Liver (tissue), 9 donors: Measurements from ENCODE around the gene DRC1. TPM values are rescaled to one million over a fixed set of nuclear protein-coding genes. Genes with fewer than 3 reads are reported as not detected.

Experiments used
- DNase-seq: peaks from one replicate; pipeline ENCODE4 v3.0.0-alpha.2; 2017; ENCODE audit warnings: low spot score
- H3K27ac ChIP-seq, 2 donors: one replicate each; pipeline ENCODE4 v1.7.0; 2013; ENCODE audit warnings: inconsistent platforms in 2 of 2, low read length in 2 of 2, control low read depth in 1 of 2, low read depth in 1 of 2, mild to moderate bottlenecking in 1 of 2
- H3K27me3 ChIP-seq, 4 donors: one replicate each; pipeline versions ENCODE4 v1.6.1 to v1.7.0; 2013; ENCODE audit warnings: low read length in 3 of 4, inconsistent platforms in 1 of 4, mild to moderate bottlenecking in 1 of 4, moderate library complexity in 1 of 4; ENCODE audit not compliant: control insufficient read depth in 4 of 4, insufficient read depth in 4 of 4
- H3K36me3 ChIP-seq, 4 donors: one replicate each; pipeline versions ENCODE4 v1.6.1 to v1.7.0; 2013; ENCODE audit warnings: low read length in 3 of 4, mild to moderate bottlenecking in 3 of 4, low read depth in 1 of 4, moderate library complexity in 1 of 4; ENCODE audit not compliant: control insufficient read depth in 4 of 4, insufficient read depth in 3 of 4
- H3K4me1 ChIP-seq, 4 donors: one replicate each; pipeline versions ENCODE4 v1.6.1 to v1.7.0; 2013; ENCODE audit warnings: low read length in 3 of 4, mild to moderate bottlenecking in 3 of 4, moderate library complexity in 1 of 4; ENCODE audit not compliant: control insufficient read depth in 4 of 4, insufficient read depth in 4 of 4
- H3K4me3 ChIP-seq, 3 donors: one replicate each; pipeline versions ENCODE4 v1.6.1 to v1.7.0; 2013; ENCODE audit warnings: low read length in 3 of 3, control low read depth in 1 of 3, low read depth in 1 of 3, mild to moderate bottlenecking in 1 of 3
- H3K9ac ChIP-seq, 2 donors: one replicate each; pipeline ENCODE4 v1.7.0; 2013; ENCODE audit warnings: low read length in 2 of 2, mild to moderate bottlenecking in 2 of 2, moderate library complexity in 2 of 2, control low read depth in 1 of 2, low read depth in 1 of 2
- H3K9me3 ChIP-seq, 4 donors: one replicate each; pipeline versions ENCODE4 v1.6.1 to v1.7.0; 2013; ENCODE audit warnings: low read length in 3 of 4; ENCODE audit not compliant: control insufficient read depth in 4 of 4
- FOXA1 ChIP-seq: IDR thresholded peaks from 2 replicates; pipeline ENCODE4 v1.6.1; 2016; ENCODE audit warnings: antibody characterized with exemption
- FOXA2 ChIP-seq: IDR thresholded peaks from 2 replicates; pipeline ENCODE4 v1.6.1; 2016; ENCODE audit warnings: antibody characterized with exemption
- GABPA ChIP-seq, 2 donors: IDR thresholded peaks in 1 of 2; conservative IDR thresholded peaks in 1 of 2; 2 replicates each; pipeline ENCODE4 v1.6.1; 2016; ENCODE audit warnings: antibody characterized with exemption in 2 of 2, mild to moderate bottlenecking in 1 of 2, moderate library complexity in 1 of 2
- HNF4G ChIP-seq: IDR thresholded peaks from 2 replicates; pipeline ENCODE4 v1.6.1; 2016; ENCODE audit warnings: antibody characterized with exemption
- JUND ChIP-seq, 2 donors: IDR thresholded peaks; 2 replicates each; pipeline ENCODE4 v1.6.1; 2016; ENCODE audit warnings: antibody characterized with exemption in 2 of 2
- NR2F2 ChIP-seq: IDR thresholded peaks from 2 replicates; pipeline ENCODE4 v1.6.1; 2016; ENCODE audit warnings: antibody characterized with exemption
- RAD21 ChIP-seq, 2 donors: IDR thresholded peaks; 2 replicates each; pipeline ENCODE4 v1.6.1; 2016; ENCODE audit warnings: antibody characterized with exemption in 2 of 2, mild to moderate bottlenecking in 2 of 2
- RXRA ChIP-seq, 2 donors: IDR thresholded peaks; 2 replicates each; pipeline ENCODE4 v1.6.1; 2017 to 2018; ENCODE audit warnings: antibody characterized with exemption in 2 of 2, mild to moderate bottlenecking in 1 of 2
- SP1 ChIP-seq: IDR thresholded peaks from 2 replicates; pipeline ENCODE4 v1.6.1; 2018; ENCODE audit warnings: antibody characterized with exemption, mild to moderate bottlenecking
- TAF1 ChIP-seq: conservative IDR thresholded peaks from 2 replicates; pipeline ENCODE4 v1.6.1; 2016; ENCODE audit warnings: antibody characterized with exemption, mild to moderate bottlenecking
- YY1 ChIP-seq: IDR thresholded peaks from 2 replicates; pipeline ENCODE4 v1.6.1; 2016; ENCODE audit warnings: antibody characterized with exemption, mild to moderate bottlenecking
- WGBS: extraction: QIAGEN DNeasy Blood & Tissue Kit; methylation state at CpG from one replicate; pipeline ENCODE4 v1.1.7; 2013; 5-methylcytosine and 5-hydroxymethylcytosine counted together
- polyA plus RNA-seq, 2 donors: library from polyadenylated mRNA; stranded (reverse) in 1 of 2; unstranded in 1 of 2; fragments of 200-250 nt in 1 of 2; fragments of >200 nt in 1 of 2; fragmentation: Nextera tagmentation in 1 of 2; extraction: Ambion mirVana in 1 of 2; gene quantifications; one replicate each; pipeline versions ENCODE4 v1.2.1 to v1.2.3, GENCODE V29; 2013 to 2015
- total RNA-seq, 2 donors: library from RNA; depleted of rRNA; stranded (reverse); fragments of >200 nt; gene quantifications; one replicate each; pipeline ENCODE4 v1.2.3, GENCODE V29; 2014
- TF ChIP-seq, protein P1 (sequence below): IDR thresholded peaks from 2 replicates; pipeline ENCODE4 v1.6.1; 2016; ENCODE audit warnings: antibody characterized with exemption
- TF ChIP-seq, protein P2 (sequence below): IDR thresholded peaks from 2 replicates; pipeline ENCODE4 v1.6.1; 2016; ENCODE audit warnings: antibody characterized with exemption
- TF ChIP-seq, protein P3 (sequence below): fragments of 150-350 bp; IDR thresholded peaks from 2 replicates; pipeline ENCODE4 v1.5.1; 2017; ENCODE audit warnings: improper control_type of control experiment, low read depth, low read length; ENCODE audit not compliant: missing input control
- TF ChIP-seq, protein P4 (sequence below): IDR thresholded peaks from 2 replicates; pipeline ENCODE4 v1.6.1; 2016; ENCODE audit warnings: antibody characterized with exemption
- donor health status: healthy.
- donor health status: healthy.
- donor health status: healthy.
- donor health status: healthy.
- donor health status: healthy.

DRC1 gene
- total and polyA plus RNA-seq, 4 donors, result 0.28 TPM; not detected in 3

DNA sequence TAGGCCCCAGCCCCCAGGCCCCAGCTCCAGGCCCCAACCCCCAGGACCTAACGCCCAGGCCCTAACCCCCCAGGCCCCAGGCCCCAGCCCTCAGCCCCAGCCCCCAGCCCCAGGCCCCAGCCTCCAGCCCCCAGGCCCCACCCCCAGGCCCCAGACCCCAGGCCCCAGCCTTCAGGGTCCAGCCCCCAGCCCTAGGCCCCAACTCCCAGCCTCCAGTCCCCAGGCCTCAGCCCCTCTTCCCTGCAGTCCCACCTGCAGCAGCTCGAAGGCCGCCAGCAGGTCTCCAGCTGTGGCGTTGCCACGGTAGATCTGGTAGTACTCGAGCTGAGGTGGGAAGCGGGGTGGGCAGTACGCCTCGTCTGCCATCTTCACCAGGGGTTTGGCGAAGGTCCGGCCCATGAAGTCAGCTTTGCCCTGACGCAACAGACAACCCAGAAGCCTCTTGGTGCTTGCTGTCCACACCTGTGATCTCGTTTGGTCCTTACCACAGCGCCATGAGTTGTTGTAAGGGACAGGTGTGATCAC is 72.6 kb downstream of the DRC1 start:
- H3K9me3 ChIP-seq, result peaks cover 0 to 5% (median under 1%) of the 10 kb centered on the region in 4 donors
- no peaks in the 10 kb centered on the region for H3K36me3 ChIP-seq
- DNase-seq, result no peak
- TF ChIP-seq FOXA1, result no peak
- no peak for TF ChIP-seq NR2F2
- TF ChIP-seq SP1, result no peak
- TF ChIP-seq GABPA (IDR thresholded peaks at IDR 0.05 in 1 of 2, conservative IDR thresholded peaks at IDR 0.05 in 1 of 2), result no peak
- TF ChIP-seq YY1, result no peak
- no peak for TF ChIP-seq RAD21 (IDR thresholded peaks at IDR 0.05)
- TF ChIP-seq, protein P1, sequence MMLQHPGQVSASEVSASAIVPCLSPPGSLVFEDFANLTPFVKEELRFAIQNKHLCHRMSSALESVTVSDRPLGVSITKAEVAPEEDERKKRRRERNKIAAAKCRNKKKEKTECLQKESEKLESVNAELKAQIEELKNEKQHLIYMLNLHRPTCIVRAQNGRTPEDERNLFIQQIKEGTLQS, result no peak
- H3K4me3 ChIP-seq, result no peak overlapping the region
- WGBS, result 97% methylated on average over 14 of the region's 14 CpGs
- no peak overlapping the region for H3K9ac ChIP-seq
- H3K27ac ChIP-seq, result no peak overlapping the region
- no peaks in the 10 kb centered on the region for H3K4me1 ChIP-seq
- no peaks in the 10 kb centered on the region for H3K27me3 ChIP-seq

DNA sequence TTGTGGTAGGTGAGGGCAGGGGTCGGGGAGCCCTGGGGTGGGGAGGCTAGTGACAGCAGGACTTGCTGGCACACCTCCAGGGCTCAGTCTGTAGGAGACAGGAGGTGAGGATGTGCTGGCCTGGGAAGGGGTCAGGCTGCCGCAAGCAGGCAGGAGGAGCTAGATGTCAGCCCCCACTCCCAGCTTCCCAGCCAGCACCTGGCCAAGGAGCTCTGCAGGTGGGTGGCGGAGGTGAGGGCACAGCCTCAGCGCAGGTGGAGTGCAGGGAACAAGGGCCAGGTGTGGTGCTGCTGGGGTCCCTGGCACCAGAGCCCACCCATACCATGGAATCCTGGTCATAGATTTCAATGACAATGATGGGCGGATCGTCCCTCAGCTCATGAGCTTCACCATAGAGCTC is 73.3 kb downstream of the DRC1 start:
- Histone ChIP-seq H3K27ac (no peak overlapping the region), H3K27me3 (no peaks in the 10 kb centered on the region), H3K36me3 (no peaks in the 10 kb centered on the region), H3K9ac (no peak overlapping the region), H3K9me3 (no peaks in the 10 kb centered on the region), H3K4me3 (no peak overlapping the region), H3K4me1 (no peaks in the 10 kb centered on the region)
- TF ChIP-seq RXRA (IDR thresholded peaks at IDR 0.05), result no peak
- TF ChIP-seq FOXA2, result no peak
- TF ChIP-seq, protein P2, sequence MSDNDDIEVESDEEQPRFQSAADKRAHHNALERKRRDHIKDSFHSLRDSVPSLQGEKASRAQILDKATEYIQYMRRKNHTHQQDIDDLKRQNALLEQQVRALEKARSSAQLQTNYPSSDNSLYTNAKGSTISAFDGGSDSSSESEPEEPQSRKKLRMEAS, result no peak
- no peak for TF ChIP-seq SP1
- TF ChIP-seq, protein P3, sequence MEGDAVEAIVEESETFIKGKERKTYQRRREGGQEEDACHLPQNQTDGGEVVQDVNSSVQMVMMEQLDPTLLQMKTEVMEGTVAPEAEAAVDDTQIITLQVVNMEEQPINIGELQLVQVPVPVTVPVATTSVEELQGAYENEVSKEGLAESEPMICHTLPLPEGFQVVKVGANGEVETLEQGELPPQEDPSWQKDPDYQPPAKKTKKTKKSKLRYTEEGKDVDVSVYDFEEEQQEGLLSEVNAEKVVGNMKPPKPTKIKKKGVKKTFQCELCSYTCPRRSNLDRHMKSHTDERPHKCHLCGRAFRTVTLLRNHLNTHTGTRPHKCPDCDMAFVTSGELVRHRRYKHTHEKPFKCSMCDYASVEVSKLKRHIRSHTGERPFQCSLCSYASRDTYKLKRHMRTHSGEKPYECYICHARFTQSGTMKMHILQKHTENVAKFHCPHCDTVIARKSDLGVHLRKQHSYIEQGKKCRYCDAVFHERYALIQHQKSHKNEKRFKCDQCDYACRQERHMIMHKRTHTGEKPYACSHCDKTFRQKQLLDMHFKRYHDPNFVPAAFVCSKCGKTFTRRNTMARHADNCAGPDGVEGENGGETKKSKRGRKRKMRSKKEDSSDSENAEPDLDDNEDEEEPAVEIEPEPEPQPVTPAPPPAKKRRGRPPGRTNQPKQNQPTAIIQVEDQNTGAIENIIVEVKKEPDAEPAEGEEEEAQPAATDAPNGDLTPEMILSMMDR, result no peak
- TF ChIP-seq GABPA (IDR thresholded peaks at IDR 0.05 in 1 of 2, conservative IDR thresholded peaks at IDR 0.05 in 1 of 2), result no peak
- TF ChIP-seq NR2F2, result no peak
- DNase-seq, result no peak
- WGBS, result 96% methylated on average over 6 of the region's 6 CpGs

DNA sequence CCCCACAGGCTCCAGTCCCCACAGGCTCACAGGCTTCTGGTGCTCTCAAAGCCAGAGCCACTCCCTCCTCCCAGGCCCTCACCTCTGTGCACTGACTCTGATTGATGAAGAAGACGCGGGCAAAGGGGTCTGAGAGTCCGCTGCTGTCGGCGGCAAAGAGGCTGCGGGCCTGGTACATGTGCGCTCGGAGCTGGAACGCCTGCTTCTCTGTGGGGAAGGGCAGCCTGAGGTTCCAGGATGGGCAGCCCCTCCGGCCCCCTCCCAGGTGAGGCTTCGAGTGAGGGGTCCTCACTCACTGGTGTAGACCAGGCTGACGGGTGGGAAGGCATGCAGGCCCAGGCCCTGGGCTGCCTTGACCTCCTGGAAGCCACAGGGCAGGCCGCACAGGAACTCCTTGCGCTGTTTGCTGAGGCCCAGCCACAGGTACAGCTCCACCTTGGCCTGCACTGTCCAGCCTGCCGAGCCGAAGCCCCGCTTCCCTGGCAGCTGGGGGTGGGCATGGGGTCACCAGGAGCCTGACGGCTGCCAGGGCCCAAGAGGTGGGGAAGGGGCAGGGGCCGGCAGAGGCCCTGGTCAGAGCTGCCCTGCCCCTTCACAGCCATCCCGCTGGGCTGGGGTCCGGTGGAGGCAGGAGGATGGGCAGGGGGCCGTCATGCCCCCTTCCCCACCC is 74.2 kb downstream of the DRC1 start:
- WGBS, result 87% methylated on average over 22 of the region's 22 CpGs
- TF ChIP-seq HNF4G, result no peak
- TF ChIP-seq JUND (IDR thresholded peaks at IDR 0.05), result no peak
- no peak for TF ChIP-seq FOXA1
- no peak for TF ChIP-seq SP1
- TF ChIP-seq RXRA (IDR thresholded peaks at IDR 0.05), result no peak
- TF ChIP-seq NR2F2, result no peak
- TF ChIP-seq, protein P2, result no peak
- TF ChIP-seq YY1, result no peak
- TF ChIP-seq, protein P4, sequence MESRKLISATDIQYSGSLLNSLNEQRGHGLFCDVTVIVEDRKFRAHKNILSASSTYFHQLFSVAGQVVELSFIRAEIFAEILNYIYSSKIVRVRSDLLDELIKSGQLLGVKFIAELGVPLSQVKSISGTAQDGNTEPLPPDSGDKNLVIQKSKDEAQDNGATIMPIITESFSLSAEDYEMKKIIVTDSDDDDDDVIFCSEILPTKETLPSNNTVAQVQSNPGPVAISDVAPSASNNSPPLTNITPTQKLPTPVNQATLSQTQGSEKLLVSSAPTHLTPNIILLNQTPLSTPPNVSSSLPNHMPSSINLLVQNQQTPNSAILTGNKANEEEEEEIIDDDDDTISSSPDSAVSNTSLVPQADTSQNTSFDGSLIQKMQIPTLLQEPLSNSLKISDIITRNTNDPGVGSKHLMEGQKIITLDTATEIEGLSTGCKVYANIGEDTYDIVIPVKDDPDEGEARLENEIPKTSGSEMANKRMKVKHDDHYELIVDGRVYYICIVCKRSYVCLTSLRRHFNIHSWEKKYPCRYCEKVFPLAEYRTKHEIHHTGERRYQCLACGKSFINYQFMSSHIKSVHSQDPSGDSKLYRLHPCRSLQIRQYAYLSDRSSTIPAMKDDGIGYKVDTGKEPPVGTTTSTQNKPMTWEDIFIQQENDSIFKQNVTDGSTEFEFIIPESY, result no peak
- no peak for TF ChIP-seq TAF1
- H3K27me3 ChIP-seq, result no peaks in the 10 kb centered on the region
- no peaks in the 10 kb centered on the region for H3K9me3 ChIP-seq
- no peaks in the 10 kb centered on the region for H3K4me1 ChIP-seq
- no peaks in the 10 kb centered on the region for H3K36me3 ChIP-seq
- no peak overlapping the region for H3K9ac ChIP-seq
- no peak for DNase-seq
- H3K27ac ChIP-seq, result no peak overlapping the region
- no peak overlapping the region for H3K4me3 ChIP-seq
